Calu3 (cell line): ENCODE results near the gene LGALS9. TPM values are rescaled to one million over a fixed set of nuclear protein-coding genes. Genes with fewer than 3 reads are reported as not detected.
"Not testable (repeated sequence)": the region's sequence is repeated elsewhere in the genome, so short reads cannot be mapped to it uniquely, and the experiment has no call there.

Experiments
- BruUV-seq: library from RNA; stranded (reverse); fragments of 400-500 nt; replicated peaks from 2 replicates; lab custom pipeline; 2021; lab: Mats Ljungman, UMichigan
- CTCF ChIA-PET: fragments of 300-600 bp; sonication (Branson Sonifier 250); formaldehyde crosslinking; loops from one replicate; lab custom pipeline; 2022; ENCODE audit warnings: antibody characterized with exemption; lab: Charles Lee
- DNase-seq: peaks from one replicate; pipeline ENCODE4 v3.0.0; 2022
- H3K27ac Mint-ChIP-seq: one replicate; pipeline ENCODE4 v1.8.0; 2022; ENCODE audit warnings: mixed read lengths; ENCODE audit not compliant: unreplicated experiment
- H3K27me3 Mint-ChIP-seq: one replicate; pipeline ENCODE4 v1.8.0; 2022; ENCODE audit warnings: mixed read lengths; ENCODE audit not compliant: unreplicated experiment
- H3K36me3 Mint-ChIP-seq: one replicate; pipeline ENCODE4 v1.8.0; 2022; ENCODE audit warnings: mild to moderate bottlenecking, moderate library complexity, mixed read lengths; ENCODE audit not compliant: insufficient read depth, unreplicated experiment
- H3K4me1 Mint-ChIP-seq: one replicate; pipeline ENCODE4 v1.8.0; 2022; ENCODE audit warnings: mild to moderate bottlenecking, low read depth, mixed read lengths; ENCODE audit not compliant: unreplicated experiment
- H3K4me3 Mint-ChIP-seq: one replicate; pipeline ENCODE4 v1.8.0; 2022; ENCODE audit warnings: mild to moderate bottlenecking, low read depth, moderate library complexity, mixed read lengths; ENCODE audit not compliant: unreplicated experiment
- H3K9me3 Mint-ChIP-seq: one replicate; pipeline ENCODE4 v1.8.0; 2022; ENCODE audit warnings: low read depth, mixed read lengths; ENCODE audit not compliant: unreplicated experiment
- intact Hi-C: fragments of 100-400 bp; cut with micrococcal nuclease; formaldehyde crosslinking; loops from one replicate; pipeline ENCODE4 v1.10.0; 2022; ENCODE audit not compliant: unreplicated experiment
- total RNA-seq: library from RNA; stranded (reverse); gene quantifications from 2 replicates; pipeline ENCODE4 v1.2.3, GENCODE V29; 2022
- TF ChIP-seq, protein P1 (sequence below): fragments of 200-600 bp; IDR thresholded peaks from one replicate; pipeline ENCODE4 v1.8.0; 2022; ENCODE audit warnings: antibody characterized with exemption; ENCODE audit not compliant: unreplicated experiment

The LGALS9 gene
- total RNA-seq, 1 experiment from 2014 or later = 93.1 TPM

GRCh38 chr17:27690882-27691281 is 59.9 kb downstream of the LGALS9 start:
- BruUV-seq = no TSS peak
- Mint-ChIP-seq H3K9me3 (no peaks in the 10 kb centered on the region), H3K36me3 (no peaks in the 10 kb centered on the region), H3K27me3 (peaks cover 44% of the 10 kb centered on the region), H3K4me1 (no peaks in the 10 kb centered on the region), H3K4me3 (no peak overlapping the region), H3K27ac (no peak overlapping the region)
- no peak for DNase-seq
- TF ChIP-seq, protein P1, sequence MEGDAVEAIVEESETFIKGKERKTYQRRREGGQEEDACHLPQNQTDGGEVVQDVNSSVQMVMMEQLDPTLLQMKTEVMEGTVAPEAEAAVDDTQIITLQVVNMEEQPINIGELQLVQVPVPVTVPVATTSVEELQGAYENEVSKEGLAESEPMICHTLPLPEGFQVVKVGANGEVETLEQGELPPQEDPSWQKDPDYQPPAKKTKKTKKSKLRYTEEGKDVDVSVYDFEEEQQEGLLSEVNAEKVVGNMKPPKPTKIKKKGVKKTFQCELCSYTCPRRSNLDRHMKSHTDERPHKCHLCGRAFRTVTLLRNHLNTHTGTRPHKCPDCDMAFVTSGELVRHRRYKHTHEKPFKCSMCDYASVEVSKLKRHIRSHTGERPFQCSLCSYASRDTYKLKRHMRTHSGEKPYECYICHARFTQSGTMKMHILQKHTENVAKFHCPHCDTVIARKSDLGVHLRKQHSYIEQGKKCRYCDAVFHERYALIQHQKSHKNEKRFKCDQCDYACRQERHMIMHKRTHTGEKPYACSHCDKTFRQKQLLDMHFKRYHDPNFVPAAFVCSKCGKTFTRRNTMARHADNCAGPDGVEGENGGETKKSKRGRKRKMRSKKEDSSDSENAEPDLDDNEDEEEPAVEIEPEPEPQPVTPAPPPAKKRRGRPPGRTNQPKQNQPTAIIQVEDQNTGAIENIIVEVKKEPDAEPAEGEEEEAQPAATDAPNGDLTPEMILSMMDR = no peak
- CTCF ChIA-PET = no interaction called here
- intact Hi-C loops = no loop called here

DNA sequence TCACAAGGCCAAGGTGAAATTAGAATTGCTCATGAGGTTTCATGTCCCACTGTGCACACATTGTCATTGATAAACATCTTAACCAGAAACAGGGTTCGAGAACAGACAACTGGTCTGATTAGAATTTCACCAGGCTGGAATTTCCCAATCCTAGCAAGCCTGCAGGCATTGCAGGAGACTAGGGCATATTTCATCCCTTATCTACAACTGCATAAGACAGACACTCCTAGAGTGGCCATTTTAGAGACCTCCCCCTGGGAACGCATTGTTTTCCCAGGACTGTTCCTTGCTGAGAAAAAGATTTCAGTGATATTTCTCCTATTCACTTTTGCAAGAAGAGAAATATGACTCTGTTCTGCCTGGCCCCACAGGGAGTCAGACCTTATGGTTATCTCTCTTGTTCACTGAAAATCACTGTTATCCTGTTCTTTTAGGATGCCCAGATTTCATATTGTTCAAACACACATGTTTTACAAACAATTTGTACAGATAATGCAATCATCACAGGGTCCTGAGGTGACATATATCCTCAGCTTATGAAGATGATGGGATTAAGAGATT is 64.3 kb downstream of the LGALS9 start:
- H3K36me3 Mint-ChIP-seq, DNase-seq, H3K9me3 Mint-ChIP-seq, CTCF ChIA-PET, H3K27ac Mint-ChIP-seq, BruUV-seq, H3K4me3 Mint-ChIP-seq, intact Hi-C loops, H3K4me1 Mint-ChIP-seq: not testable (repeated sequence)
- H3K27me3 Mint-ChIP-seq = peaks cover 13% of the 10 kb centered on the region

Other genes starting within 250 kb of the LGALS9 start
- gene KSR1, start 174.7 kb upstream of the LGALS9 start, total RNA-seq = 3.6 and 4.5 TPM in 2 replicates
- gene NOS2, start 169.3 kb downstream of the LGALS9 start, total RNA-seq = not detected in 2 replicates